ENCODE data around the gene ST13. TPM values are rescaled to one million over a fixed set of nuclear protein-coding genes. Genes with fewer than 3 reads are reported as not detected.

ST13 gene
- total RNA-seq, 3 donors from 2014 or later = 162 to 248 (median 190) TPM

DNA sequence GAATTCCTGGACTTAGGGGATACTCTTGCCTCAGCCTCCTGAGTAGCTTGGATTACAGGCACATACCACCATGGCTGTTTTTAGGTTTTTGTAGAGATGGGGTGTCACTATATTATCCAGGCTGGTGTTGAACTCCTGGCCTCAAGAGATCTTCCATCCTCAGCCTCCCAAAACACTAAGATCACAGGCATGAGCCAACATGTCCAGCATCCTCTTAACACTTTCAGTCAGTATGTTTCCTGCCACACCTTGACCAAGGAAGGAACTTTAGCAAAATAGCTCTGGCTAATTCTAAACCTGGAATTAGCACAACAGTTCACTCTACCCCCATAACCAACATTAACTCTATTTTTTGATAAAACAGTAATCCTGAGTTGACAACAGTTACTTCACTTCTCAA lies 32.7 kb upstream of the ST13 start:
- no peak for DNase-seq (ENCODE audit: low spot score in 2 of 2)
- Histone ChIP-seq H3K4me1 (no peaks in the 10 kb centered on the region), H3K36me3 (no peaks in the 10 kb centered on the region), H3K9me3 (no peaks in the 10 kb centered on the region), H3K27ac (no peak overlapping the region), H3K4me3 (no peak overlapping the region), H3K27me3 (no peaks in the 10 kb centered on the region)
- TF ChIP-seq, protein P1, sequence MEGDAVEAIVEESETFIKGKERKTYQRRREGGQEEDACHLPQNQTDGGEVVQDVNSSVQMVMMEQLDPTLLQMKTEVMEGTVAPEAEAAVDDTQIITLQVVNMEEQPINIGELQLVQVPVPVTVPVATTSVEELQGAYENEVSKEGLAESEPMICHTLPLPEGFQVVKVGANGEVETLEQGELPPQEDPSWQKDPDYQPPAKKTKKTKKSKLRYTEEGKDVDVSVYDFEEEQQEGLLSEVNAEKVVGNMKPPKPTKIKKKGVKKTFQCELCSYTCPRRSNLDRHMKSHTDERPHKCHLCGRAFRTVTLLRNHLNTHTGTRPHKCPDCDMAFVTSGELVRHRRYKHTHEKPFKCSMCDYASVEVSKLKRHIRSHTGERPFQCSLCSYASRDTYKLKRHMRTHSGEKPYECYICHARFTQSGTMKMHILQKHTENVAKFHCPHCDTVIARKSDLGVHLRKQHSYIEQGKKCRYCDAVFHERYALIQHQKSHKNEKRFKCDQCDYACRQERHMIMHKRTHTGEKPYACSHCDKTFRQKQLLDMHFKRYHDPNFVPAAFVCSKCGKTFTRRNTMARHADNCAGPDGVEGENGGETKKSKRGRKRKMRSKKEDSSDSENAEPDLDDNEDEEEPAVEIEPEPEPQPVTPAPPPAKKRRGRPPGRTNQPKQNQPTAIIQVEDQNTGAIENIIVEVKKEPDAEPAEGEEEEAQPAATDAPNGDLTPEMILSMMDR (IDR thresholded peaks at IDR 0.05) = no peak
- TF ChIP-seq POLR2A (IDR thresholded peaks at IDR 0.05) (no peak), POLR2AphosphoS5 (IDR thresholded peaks at IDR 0.05) (no peak)
- intact Hi-C loops (cut with DNase I; ENCODE audit: low total_unique reads) = no loop called here

DNA sequence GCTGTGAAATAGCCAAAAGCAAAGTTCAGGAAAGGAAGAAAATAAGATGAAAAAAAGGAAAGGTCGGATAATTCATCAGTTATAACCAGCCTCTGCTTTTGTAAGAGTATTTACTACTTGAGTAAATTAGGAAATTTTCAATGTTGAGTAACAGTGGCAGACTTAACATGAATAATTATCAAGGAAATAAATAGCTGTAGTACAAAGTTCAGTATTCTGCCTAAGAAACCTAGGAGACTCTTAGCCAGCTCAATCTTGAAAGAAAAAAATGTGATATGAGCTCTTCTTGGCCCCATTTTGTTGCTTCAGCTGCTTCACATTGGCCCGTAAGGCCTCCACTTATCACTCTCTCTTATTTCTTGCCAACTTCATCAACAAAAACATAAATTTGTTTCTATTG lies 22.5 kb upstream of the ST13 start:
- intact Hi-C loops (cut with DNase I; ENCODE audit: low total_unique reads) = no loop called here
- Histone ChIP-seq H3K4me1 (no peaks in the 10 kb centered on the region), H3K9me3 (no peaks in the 10 kb centered on the region), H3K27ac (no peak overlapping the region), H3K36me3 (no peaks in the 10 kb centered on the region), H3K4me3 (no peak overlapping the region), H3K27me3 (no peaks in the 10 kb centered on the region)
- no peak for DNase-seq (ENCODE audit: low spot score in 2 of 2)
- TF ChIP-seq POLR2A (IDR thresholded peaks at IDR 0.05) = no peak
- TF ChIP-seq POLR2AphosphoS5 (IDR thresholded peaks at IDR 0.05) = no peak
- TF ChIP-seq, protein P1 (IDR thresholded peaks at IDR 0.05) = no peak

DNA sequence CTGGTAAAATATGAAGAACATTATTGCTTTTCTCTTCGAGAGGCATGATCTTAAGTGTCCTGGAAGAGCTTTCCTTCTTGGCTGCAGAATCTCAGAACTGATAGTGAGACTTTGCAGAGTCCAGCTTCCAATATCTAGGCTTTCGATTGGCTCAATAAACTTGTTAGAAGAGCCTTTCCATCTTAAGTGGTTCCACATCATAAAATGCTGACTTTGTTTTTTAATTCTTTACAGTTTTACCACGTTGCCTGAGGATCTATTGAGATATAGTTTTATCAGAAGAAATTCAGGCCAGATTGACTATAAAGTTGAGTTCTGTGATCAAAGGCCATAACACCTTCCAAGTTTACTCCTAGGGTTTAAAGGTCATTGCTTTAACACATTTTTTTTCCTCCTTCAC lies 21.0 kb upstream of the ST13 start:
- Histone ChIP-seq H3K4me3 (no peak overlapping the region), H3K27me3 (no peaks in the 10 kb centered on the region), H3K9me3 (no peaks in the 10 kb centered on the region), H3K27ac (no peak overlapping the region), H3K4me1 (no peaks in the 10 kb centered on the region), H3K36me3 (no peaks in the 10 kb centered on the region)
- no peak for DNase-seq (ENCODE audit: low spot score in 2 of 2)
- intact Hi-C loops (cut with DNase I; ENCODE audit: low total_unique reads) = no loop called here
- TF ChIP-seq POLR2A (IDR thresholded peaks at IDR 0.05) (no peak), POLR2AphosphoS5 (IDR thresholded peaks at IDR 0.05) (no peak)
- TF ChIP-seq, protein P1 (IDR thresholded peaks at IDR 0.05) = no peak

DNA sequence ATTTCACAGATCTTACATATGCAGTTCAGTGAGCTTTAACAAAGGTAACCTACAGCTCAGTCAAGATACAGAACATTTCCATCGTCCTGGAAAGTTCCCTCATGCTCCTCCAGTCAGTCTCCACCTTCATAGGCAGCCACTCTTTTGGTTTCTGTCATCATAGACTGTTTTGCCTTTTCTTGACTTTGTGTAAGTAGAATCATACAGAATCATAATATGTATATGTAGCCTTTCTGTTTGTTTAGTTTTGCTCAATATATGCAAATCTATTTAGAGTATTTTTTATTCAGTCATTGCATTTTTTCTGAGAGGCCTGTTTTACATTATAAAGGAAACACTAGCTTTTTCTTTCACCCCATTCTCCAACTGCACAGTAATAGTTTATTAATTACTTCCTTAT lies 20.5 kb upstream of the ST13 start:
- no peak overlapping the region for H3K4me3 ChIP-seq
- H3K36me3 ChIP-seq = no peaks in the 10 kb centered on the region
- no peaks in the 10 kb centered on the region for H3K9me3 ChIP-seq
- H3K4me1 ChIP-seq = no peaks in the 10 kb centered on the region
- no peak for DNase-seq (ENCODE audit: low spot score in 2 of 2)
- intact Hi-C loops (cut with DNase I; ENCODE audit: low total_unique reads) = no loop called here
- no peak overlapping the region for H3K27ac ChIP-seq
- TF ChIP-seq POLR2AphosphoS5 (IDR thresholded peaks at IDR 0.05) = no peak
- TF ChIP-seq, protein P1 (IDR thresholded peaks at IDR 0.05) = no peak
- TF ChIP-seq POLR2A (IDR thresholded peaks at IDR 0.05) = no peak
- H3K27me3 ChIP-seq = no peaks in the 10 kb centered on the region

DNA sequence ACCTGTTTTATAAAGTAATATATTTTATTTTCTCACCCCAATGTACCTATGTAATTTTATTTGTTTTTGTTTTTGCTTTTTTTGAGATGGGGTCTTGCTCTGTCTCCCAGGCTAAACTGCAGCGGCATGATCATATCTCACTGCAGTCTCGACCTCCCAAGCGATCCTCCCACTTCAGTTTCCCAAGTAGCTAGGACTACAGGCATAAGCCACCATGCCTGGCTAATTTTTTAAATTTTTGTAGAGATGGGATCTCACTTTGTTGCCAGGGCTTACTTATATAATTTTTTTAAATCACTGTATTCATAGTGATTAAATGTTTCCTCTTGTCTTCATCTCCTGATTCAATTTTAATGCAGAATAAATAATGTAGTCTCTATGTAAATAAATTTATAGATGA lies 18.7 kb upstream of the ST13 start:
- Histone ChIP-seq H3K9me3 (no peaks in the 10 kb centered on the region), H3K27me3 (no peaks in the 10 kb centered on the region), H3K27ac (no peak overlapping the region), H3K4me1 (no peaks in the 10 kb centered on the region), H3K4me3 (no peak overlapping the region), H3K36me3 (no peaks in the 10 kb centered on the region)
- TF ChIP-seq POLR2AphosphoS5 (IDR thresholded peaks at IDR 0.05) = no peak
- TF ChIP-seq, protein P1 (IDR thresholded peaks at IDR 0.05) = no peak
- TF ChIP-seq POLR2A (IDR thresholded peaks at IDR 0.05) = no peak
- no peak for DNase-seq (ENCODE audit: low spot score in 2 of 2)
- intact Hi-C loops (cut with DNase I; ENCODE audit: low total_unique reads) = no loop called here
